ENCODE results near the gene STK39. TPM values are rescaled to one million over a fixed set of nuclear protein-coding genes. Genes with fewer than 3 reads are reported as not detected.
"Not testable (repeated sequence)": the region's sequence is repeated elsewhere in the genome, so short reads cannot be mapped to it uniquely, and the experiment has no call there.

STK39 gene
- total RNA-seq, 1 experiment from 2014 or later, result 15.9 TPM

DNA sequence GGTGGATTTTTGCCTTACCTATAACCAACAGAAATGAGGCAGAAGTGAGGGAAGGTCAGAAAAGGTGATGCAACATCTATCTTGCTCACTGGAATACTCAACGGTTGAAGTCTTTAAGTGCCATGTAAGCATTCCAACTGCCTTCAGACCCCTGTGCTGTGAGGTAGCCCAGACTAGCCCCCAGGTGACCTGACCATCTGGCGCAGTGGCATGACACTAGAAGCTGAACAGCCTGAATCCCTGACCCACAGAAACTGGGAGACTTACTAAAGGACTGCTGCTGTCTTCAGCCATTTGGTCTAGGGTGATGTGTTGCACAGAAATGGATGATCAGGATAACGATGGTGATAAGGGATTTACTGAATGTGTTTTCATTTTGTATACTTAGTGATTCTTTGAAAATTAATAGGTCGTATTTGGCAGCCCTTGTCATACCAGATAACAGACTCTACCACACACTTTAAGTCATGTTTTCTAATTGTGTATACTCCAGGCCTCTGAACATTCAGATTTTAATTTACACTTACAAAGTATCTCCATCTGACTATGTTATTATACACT lies 161.5 kb downstream of the STK39 start:
- ChIA-PET POLR2A (ENCODE audit: low non-redundant PET) (no interaction called here), CTCF (no interaction called here)
- intact Hi-C loops (cut with micrococcal nuclease; ENCODE audit: unreplicated experiment), result no loop called here
- Histone ChIP-seq H3K4me1 (ENCODE audit: insufficient read depth, low read length, poor library complexity, severe bottlenecking) (no peaks in the 10 kb centered on the region), H3K4me3 (ENCODE audit: low read depth, low read length, poor library complexity, severe bottlenecking) (no peak overlapping the region), H3K27me3 (replicated peaks; ENCODE audit: insufficient read depth, low read depth, low read length, poor library complexity) (no peaks in the 10 kb centered on the region), H3K27ac (ENCODE audit: low read depth, low read length, poor library complexity, severe bottlenecking) (no peak overlapping the region), H3K36me3 (ENCODE audit: insufficient read depth, low read length, poor library complexity, severe bottlenecking) (no peaks in the 10 kb centered on the region), H3K9me3 (ENCODE audit: low read depth, low read length, poor library complexity, severe bottlenecking) (no peaks in the 10 kb centered on the region)
- no peak for TF ChIP-seq EZH2 (IDR thresholded peaks at IDR 0.05; ENCODE audit: borderline replicate concordance, low read depth, low read length, poor library complexity, severe bottlenecking)
- BruUV-seq (replicated peaks), result no TSS peak
- no peak for DNase-seq (ENCODE audit: low spot score)

- Histone ChIP-seq H3K36me3 (ENCODE audit: insufficient read depth, low read length, poor library complexity, severe bottlenecking) (no peaks in the 10 kb centered on the region), H3K4me3 (ENCODE audit: low read depth, low read length, poor library complexity, severe bottlenecking) (no peak overlapping the region), H3K4me1 (ENCODE audit: insufficient read depth, low read length, poor library complexity, severe bottlenecking) (no peaks in the 10 kb centered on the region), H3K27ac (ENCODE audit: low read depth, low read length, poor library complexity, severe bottlenecking) (no peak overlapping the region), H3K27me3 (replicated peaks; ENCODE audit: insufficient read depth, low read depth, low read length, poor library complexity) (no peaks in the 10 kb centered on the region), H3K9me3 (ENCODE audit: low read depth, low read length, poor library complexity, severe bottlenecking) (no peaks in the 10 kb centered on the region)
- no TSS peak for BruUV-seq (replicated peaks)
- intact Hi-C loops (cut with micrococcal nuclease; ENCODE audit: unreplicated experiment), result no loop called here
- no peak for DNase-seq (ENCODE audit: low spot score)
- no peak for TF ChIP-seq EZH2 (IDR thresholded peaks at IDR 0.05; ENCODE audit: borderline replicate concordance, low read depth, low read length, poor library complexity, severe bottlenecking)
- TF ChIP-seq, protein P1, sequence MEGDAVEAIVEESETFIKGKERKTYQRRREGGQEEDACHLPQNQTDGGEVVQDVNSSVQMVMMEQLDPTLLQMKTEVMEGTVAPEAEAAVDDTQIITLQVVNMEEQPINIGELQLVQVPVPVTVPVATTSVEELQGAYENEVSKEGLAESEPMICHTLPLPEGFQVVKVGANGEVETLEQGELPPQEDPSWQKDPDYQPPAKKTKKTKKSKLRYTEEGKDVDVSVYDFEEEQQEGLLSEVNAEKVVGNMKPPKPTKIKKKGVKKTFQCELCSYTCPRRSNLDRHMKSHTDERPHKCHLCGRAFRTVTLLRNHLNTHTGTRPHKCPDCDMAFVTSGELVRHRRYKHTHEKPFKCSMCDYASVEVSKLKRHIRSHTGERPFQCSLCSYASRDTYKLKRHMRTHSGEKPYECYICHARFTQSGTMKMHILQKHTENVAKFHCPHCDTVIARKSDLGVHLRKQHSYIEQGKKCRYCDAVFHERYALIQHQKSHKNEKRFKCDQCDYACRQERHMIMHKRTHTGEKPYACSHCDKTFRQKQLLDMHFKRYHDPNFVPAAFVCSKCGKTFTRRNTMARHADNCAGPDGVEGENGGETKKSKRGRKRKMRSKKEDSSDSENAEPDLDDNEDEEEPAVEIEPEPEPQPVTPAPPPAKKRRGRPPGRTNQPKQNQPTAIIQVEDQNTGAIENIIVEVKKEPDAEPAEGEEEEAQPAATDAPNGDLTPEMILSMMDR (conservative IDR thresholded peaks at IDR 0.05; ENCODE audit: low read depth, low read length), result no peak
- CTCF ChIA-PET, result no interaction called here
- POLR2A ChIA-PET (ENCODE audit: low non-redundant PET), result no interaction called here
These were observed 163.1 kb downstream of the STK39 start for GRCh38 chr2:168084288-168084687.

DNA sequence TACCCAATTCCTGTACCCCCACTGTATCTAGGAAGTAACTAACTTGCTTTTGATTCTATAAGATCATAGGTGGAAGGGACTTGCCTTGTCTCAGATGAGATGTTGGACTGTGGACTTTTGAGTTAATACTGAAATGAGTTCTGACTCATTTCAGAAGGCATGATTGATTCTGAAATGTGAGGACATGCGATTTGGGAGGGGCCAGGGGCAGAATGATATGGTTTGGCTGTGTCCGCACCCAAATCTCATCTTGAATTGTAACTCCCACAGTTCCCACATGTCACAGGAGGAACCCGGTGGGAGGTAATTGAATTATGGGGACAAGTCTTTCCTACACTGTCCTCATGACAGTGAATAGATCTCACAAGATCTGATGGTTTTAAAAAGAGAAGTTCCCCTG lies 165.9 kb downstream of the STK39 start:
- H3K4me1 ChIP-seq (ENCODE audit: insufficient read depth, low read length, poor library complexity, severe bottlenecking); DNase-seq (ENCODE audit: low spot score); H3K27me3 ChIP-seq (replicated peaks; ENCODE audit: insufficient read depth, low read depth, low read length, poor library complexity); H3K4me3 ChIP-seq (ENCODE audit: low read depth, low read length, poor library complexity, severe bottlenecking); H3K9me3 ChIP-seq (ENCODE audit: low read depth, low read length, poor library complexity, severe bottlenecking); POLR2A ChIA-PET (ENCODE audit: low non-redundant PET); H3K36me3 ChIP-seq (ENCODE audit: insufficient read depth, low read length, poor library complexity, severe bottlenecking); BruUV-seq (replicated peaks); intact Hi-C loops (cut with micrococcal nuclease; ENCODE audit: unreplicated experiment); CTCF ChIA-PET; H3K27ac ChIP-seq (ENCODE audit: low read depth, low read length, poor library complexity, severe bottlenecking): not testable (repeated sequence)

GRCh38 chr2:168079236-168079635 lies 168.2 kb downstream of the STK39 start:
- TF ChIP-seq EZH2 (IDR thresholded peaks at IDR 0.05; ENCODE audit: borderline replicate concordance, low read depth, low read length, poor library complexity, severe bottlenecking), result no peak
- no peak overlapping the region for H3K4me3 ChIP-seq (ENCODE audit: low read depth, low read length, poor library complexity, severe bottlenecking)
- no peak for DNase-seq (ENCODE audit: low spot score)
- no peaks in the 10 kb centered on the region for H3K27me3 ChIP-seq (replicated peaks; ENCODE audit: insufficient read depth, low read depth, low read length, poor library complexity)
- H3K36me3 ChIP-seq (ENCODE audit: insufficient read depth, low read length, poor library complexity, severe bottlenecking), result no peaks in the 10 kb centered on the region
- BruUV-seq (replicated peaks), result no TSS peak
- H3K4me1 ChIP-seq (ENCODE audit: insufficient read depth, low read length, poor library complexity, severe bottlenecking), result no peaks in the 10 kb centered on the region
- H3K27ac ChIP-seq (ENCODE audit: low read depth, low read length, poor library complexity, severe bottlenecking), result no peak overlapping the region
- no peaks in the 10 kb centered on the region for H3K9me3 ChIP-seq (ENCODE audit: low read depth, low read length, poor library complexity, severe bottlenecking)
- CTCF ChIA-PET, result no interaction called here
- intact Hi-C loops (cut with micrococcal nuclease; ENCODE audit: unreplicated experiment), result no loop called here
- POLR2A ChIA-PET (ENCODE audit: low non-redundant PET), result no interaction called here

- TF ChIP-seq, protein P1 (conservative IDR thresholded peaks at IDR 0.05; ENCODE audit: low read depth, low read length), result no peak
- TF ChIP-seq EZH2 (IDR thresholded peaks at IDR 0.05; ENCODE audit: borderline replicate concordance, low read depth, low read length, poor library complexity, severe bottlenecking), result no peak
- H3K27me3 ChIP-seq (replicated peaks; ENCODE audit: insufficient read depth, low read depth, low read length, poor library complexity), result no peaks in the 10 kb centered on the region
- H3K27ac ChIP-seq (ENCODE audit: low read depth, low read length, poor library complexity, severe bottlenecking), result no peak overlapping the region
- CTCF ChIA-PET, result no interaction called here
- no peaks in the 10 kb centered on the region for H3K4me1 ChIP-seq (ENCODE audit: insufficient read depth, low read length, poor library complexity, severe bottlenecking)
- DNase-seq (ENCODE audit: low spot score), result no peak
- no peak overlapping the region for H3K4me3 ChIP-seq (ENCODE audit: low read depth, low read length, poor library complexity, severe bottlenecking)
- H3K36me3 ChIP-seq (ENCODE audit: insufficient read depth, low read length, poor library complexity, severe bottlenecking), result no peaks in the 10 kb centered on the region
- no TSS peak for BruUV-seq (replicated peaks)
- intact Hi-C loops (cut with micrococcal nuclease; ENCODE audit: unreplicated experiment), result no loop called here
- no peaks in the 10 kb centered on the region for H3K9me3 ChIP-seq (ENCODE audit: low read depth, low read length, poor library complexity, severe bottlenecking)
- POLR2A ChIA-PET (ENCODE audit: low non-redundant PET), result no interaction called here
These were observed 170.7 kb downstream of the STK39 start for GRCh38 chr2:168076731-168077130.

Measured in A673 (cell line).